ENCODE measurements around the gene SEC23A. TPM values are rescaled to one million over a fixed set of nuclear protein-coding genes. Genes with fewer than 3 reads are reported as not detected.
A peak's percentile ranks its signal among the peaks of the same experiment; 100 is the strongest.

Gene SEC23A
- total and polyA plus RNA-seq, 2 of the 8 experiments (the other 6 are each of a cell fraction or from before 2014, with no cell fraction given) = 30.9 to 58.2 TPM

- Histone ChIP-seq H3K4me3 (ENCODE audit: extremely low read depth in 1 of 4, insufficient read depth in 2 of 4, low read depth in 3 of 4, low read length in 4 of 4) (peak overlapping the region; percentile 50 to 65 (median 56); a peak in 5 of 8 replicates), H3K79me1 (ENCODE audit: low read depth, low read length) (no peaks in the 10 kb centered on the region), H2BK15ac (ENCODE audit: low read length) (no peak overlapping the region), H4K91ac (replicated peaks; ENCODE audit: insufficient read length, low read length) (no peak overlapping the region), H2BK5ac (ENCODE audit: low read depth, low read length) (no peak overlapping the region), H3K36me3 (ENCODE audit: control insufficient read depth in 2 of 4, insufficient read depth in 4 of 4, low read length in 3 of 4) (no peaks in the 10 kb centered on the region), H4K5ac (ENCODE audit: insufficient read length, low read depth, low read length) (no peak overlapping the region), H3K27me3 (replicated peaks in 1 of 4; ENCODE audit: control insufficient read depth in 3 of 4, extremely low read depth in 1 of 4, insufficient read depth in 3 of 4, low read length in 3 of 4) (no peaks in the 10 kb centered on the region), H3K14ac (ENCODE audit: insufficient read length) (no peak overlapping the region), H3K79me2 (ENCODE audit: control insufficient read depth in 1 of 2, insufficient read depth in 2 of 2, low read length in 2 of 2) (no peaks in the 10 kb centered on the region), H3K18ac (ENCODE audit: extremely low read depth, low read length) (no peak overlapping the region), H4K8ac (ENCODE audit: extremely low read depth, insufficient read depth, low read length) (no peak overlapping the region), H2AK5ac (ENCODE audit: low read depth, low read length) (no peak overlapping the region), H3K4me2 (ENCODE audit: insufficient read depth in 1 of 2, low read depth in 2 of 2, low read length in 2 of 2) (peak overlapping the region; percentile 34 to 61), H3K4ac (replicated peaks; ENCODE audit: insufficient read length, low read depth, low read length) (no peak overlapping the region), H2BK20ac (ENCODE audit: low read length) (no peak overlapping the region), H2BK12ac (ENCODE audit: low read depth, low read length) (no peak overlapping the region), H4K20me1 (replicated peaks in 1 of 2; ENCODE audit: control insufficient read depth in 1 of 2, insufficient read depth in 2 of 2, low read length in 2 of 2) (no peaks in the 10 kb centered on the region), H3K9ac (replicated peaks in 1 of 4; ENCODE audit: extremely low read depth in 1 of 4, low read depth in 3 of 4, low read length in 3 of 4) (peak overlapping the region in 1 of 4 experiments; percentile 51; a peak in 1 of 7 replicates), H3K4me1 (replicated peaks in 1 of 4; ENCODE audit: control insufficient read depth in 3 of 4, insufficient read depth in 4 of 4, low read length in 3 of 4) (no peaks in the 10 kb centered on the region), H2BK120ac (replicated peaks; ENCODE audit: low read depth, low read length) (no peak overlapping the region), H3K9me3 (ENCODE audit: insufficient read depth in 2 of 2, low read depth in 1 of 2, low read length in 1 of 2) (no peaks in the 10 kb centered on the region), H2AFZ (ENCODE audit: low read length) (peak overlapping the region; percentile 76; the same call in 1 of the 2 replicates), H3K23ac (ENCODE audit: insufficient read length) (no peak overlapping the region), H3K27ac (ENCODE audit: low read depth, low read length) (no peak overlapping the region; the same call in 1 of the 2 replicates), H3K23me2 (ENCODE audit: low read depth, low read length) (0 out of 2 replicates have a peak, but pooled peaks cover 1% of the 10 kb centered on the region), H3K56ac (replicated peaks; ENCODE audit: insufficient read length, low read depth, low read length) (no peak overlapping the region)
- 79% methylated on average over 4 of the region's 4 CpGs; no CpG with 5 or more reads in 1 of the 2 experiments for WGBS, 2 experiments (ENCODE audit: extremely low coverage in 1 of 2, insufficient coverage in 1 of 2, insufficient read length in 1 of 2, insufficient replicate concordance in 2 of 2, low coverage in 1 of 2, low lambda C conversion rate in 2 of 2, missing lambda C conversion rate in 1 of 2)
- DNase-seq (ENCODE audit: low read depth in 1 of 2, low spot score in 2 of 2) (no peak), FAIRE-seq (no peak)
- ChIA-PET CTCF (ENCODE audit: partially characterized antibody) (interaction anchor here (0.6 to 3.9 kb wide), 26 partner anchors 9 to 809 kb away, joined by 3 to 49 read pairs (median 4); partner anchors contain the start of gene SSTR1), POLR2A (ENCODE audit: partially characterized antibody) (interaction anchor here (0.6 to 1.4 kb wide), 4 partner anchors 154 to 452 kb away, joined by 3 to 4 read pairs (median 3); partner anchors contain the start of gene TRAPPC6B)
- TF ChIP-seq SP4 (IDR thresholded peaks at IDR 0.05; ENCODE audit: low read length) (no peak), KDM5A (IDR thresholded peaks at IDR 0.05; ENCODE audit: low read length) (no peak), TCF12 (IDR thresholded peaks at IDR 0.05; ENCODE audit: low read depth, low read length) (no peak), TAF1 (IDR thresholded peaks at IDR 0.05; ENCODE audit: low read depth, low read length) (no peak), YY1 (IDR thresholded peaks at IDR 0.05; ENCODE audit: low read depth, low read length) (no peak), BACH1 (IDR thresholded peaks at IDR 0.05; ENCODE audit: low read length) (no peak), PHF8 (conservative IDR thresholded peaks at IDR 0.05; ENCODE audit: low read depth, low read length) (no peak), HDAC2 (IDR thresholded peaks at IDR 0.05; ENCODE audit: borderline replicate concordance in 1 of 2, low read depth in 2 of 2, low read length in 2 of 2) (no peak), RXRA (IDR thresholded peaks at IDR 0.05; ENCODE audit: insufficient read depth, low read depth, low read length) (no peak), JUND (IDR thresholded peaks at IDR 0.05; ENCODE audit: low read length) (no peak)
Observed at GRCh38 chr14:39016733-39017095, 86.3 kb downstream of the SEC23A start.

Measured in H1 (cell line).